22Rv1 (cell line): ENCODE results near the gene DOCK10.

Source experiments
- CTCF ChIP-seq: fragments of 450-650 bp; IDR thresholded peaks from 2 replicates; pipeline ENCODE4 v1.5.1; 2017; ENCODE audit warnings: mild to moderate bottlenecking
- ZFX ChIP-seq: fragments of 450-650 bp; IDR thresholded peaks from 2 replicates; pipeline ENCODE4 v1.6.1; 2017; ENCODE audit warnings: antibody characterized with exemption, borderline replicate concordance

GRCh38 chr2:224944707-224945547 is 97.3 kb downstream of the DOCK10 start:
- TF ChIP-seq CTCF (no peak), ZFX (no peak)
